ENCODE measurements around the gene PAPOLG. TPM values are rescaled to one million over a fixed set of nuclear protein-coding genes. Genes with fewer than 3 reads are reported as not detected.

PAPOLG gene
- total and polyA plus RNA-seq, 8 donors = 2.9 to 18.2 (median 4.9) TPM

GRCh38 chr2:60728855-60729254 is 27.2 kb upstream of the PAPOLG start:
- Histone ChIP-seq H3K9me3 (peaks cover 0 to 8% (median 0%) of the 10 kb centered on the region in 4 donors), H3K27me3 (no peaks in the 10 kb centered on the region), H3K36me3 (no peaks in the 10 kb centered on the region), H3K4me3 (no peak overlapping the region), H3K27ac (no peak overlapping the region), H3K4me1 (no peaks in the 10 kb centered on the region)
- WGBS, 5 donors = 83 to 94% (median 89%) methylated on average over 5 of the region's 5 CpGs
- intact Hi-C loops (cut with DNase I; ENCODE audit: low total_unique reads) = no loop called here
- no peak for DNase-seq
- TF ChIP-seq EP300 (IDR thresholded peaks at IDR 0.05) (no peak), POLR2A (IDR thresholded peaks at IDR 0.05) (no peak), POLR2AphosphoS5 (IDR thresholded peaks at IDR 0.05) (no peak)
- TF ChIP-seq, protein P1, sequence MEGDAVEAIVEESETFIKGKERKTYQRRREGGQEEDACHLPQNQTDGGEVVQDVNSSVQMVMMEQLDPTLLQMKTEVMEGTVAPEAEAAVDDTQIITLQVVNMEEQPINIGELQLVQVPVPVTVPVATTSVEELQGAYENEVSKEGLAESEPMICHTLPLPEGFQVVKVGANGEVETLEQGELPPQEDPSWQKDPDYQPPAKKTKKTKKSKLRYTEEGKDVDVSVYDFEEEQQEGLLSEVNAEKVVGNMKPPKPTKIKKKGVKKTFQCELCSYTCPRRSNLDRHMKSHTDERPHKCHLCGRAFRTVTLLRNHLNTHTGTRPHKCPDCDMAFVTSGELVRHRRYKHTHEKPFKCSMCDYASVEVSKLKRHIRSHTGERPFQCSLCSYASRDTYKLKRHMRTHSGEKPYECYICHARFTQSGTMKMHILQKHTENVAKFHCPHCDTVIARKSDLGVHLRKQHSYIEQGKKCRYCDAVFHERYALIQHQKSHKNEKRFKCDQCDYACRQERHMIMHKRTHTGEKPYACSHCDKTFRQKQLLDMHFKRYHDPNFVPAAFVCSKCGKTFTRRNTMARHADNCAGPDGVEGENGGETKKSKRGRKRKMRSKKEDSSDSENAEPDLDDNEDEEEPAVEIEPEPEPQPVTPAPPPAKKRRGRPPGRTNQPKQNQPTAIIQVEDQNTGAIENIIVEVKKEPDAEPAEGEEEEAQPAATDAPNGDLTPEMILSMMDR (IDR thresholded peaks at IDR 0.05) = no peak

GRCh38 chr2:60735496-60736250 is 20.4 kb upstream of the PAPOLG start:
- peak in 1 of 2 donors; percentile 48 for DNase-seq
- Histone ChIP-seq H3K4me3 (peak overlapping the region; percentile 35 to 46 (median 41)), H3K27me3 (peaks cover 0 to 49% (median 16%) of the 10 kb centered on the region in 3 donors), H3K36me3 (no peaks in the 10 kb centered on the region), H3K27ac (no peak overlapping the region), H3K9me3 (no peaks in the 10 kb centered on the region), H3K4me1 (peaks cover 0 to 12% (median 6%) of the 10 kb centered on the region in 4 donors)
- intact Hi-C loops (cut with DNase I; ENCODE audit: low total_unique reads) = no loop called here
- TF ChIP-seq EP300 (IDR thresholded peaks at IDR 0.05) = no peak
- no peak for TF ChIP-seq POLR2AphosphoS5 (IDR thresholded peaks at IDR 0.05)
- TF ChIP-seq POLR2A (IDR thresholded peaks at IDR 0.05) = no peak
- TF ChIP-seq, protein P1 (IDR thresholded peaks at IDR 0.05) = no peak
- WGBS, 5 donors = 1 to 4% (median 1%) methylated on average over 24 to 46 of the region's 46 CpGs

DNA sequence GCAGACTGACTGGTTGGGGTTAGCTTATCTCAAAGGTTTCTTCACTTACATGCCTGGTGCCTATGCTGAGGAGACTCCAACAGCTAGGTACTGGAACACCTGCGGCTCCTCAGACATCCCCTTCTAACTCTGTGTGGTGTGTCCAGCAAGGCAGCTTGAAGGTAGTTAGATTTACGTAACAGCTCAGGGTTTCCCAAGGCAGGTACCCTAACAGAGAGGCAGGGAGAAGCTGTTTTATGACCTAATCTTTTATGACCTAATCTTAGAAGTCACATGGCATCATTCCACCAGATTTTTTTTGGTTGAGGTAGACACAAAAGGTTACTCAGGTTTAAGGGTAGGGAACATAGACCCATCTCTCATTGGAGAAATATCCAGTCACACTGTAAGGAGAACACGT is 17.4 kb upstream of the PAPOLG start:
- Histone ChIP-seq H3K27me3 (peaks cover 0 to 49% (median 16%) of the 10 kb centered on the region in 3 donors), H3K36me3 (no peaks in the 10 kb centered on the region), H3K27ac (no peak overlapping the region), H3K4me1 (peaks cover 0 to 12% (median 6%) of the 10 kb centered on the region in 4 donors), H3K4me3 (no peak overlapping the region), H3K9me3 (no peaks in the 10 kb centered on the region)
- 90 to 95% (median 92%) methylated on average over 3 of the region's 3 CpGs for WGBS, 5 donors
- DNase-seq = no peak
- TF ChIP-seq POLR2A (IDR thresholded peaks at IDR 0.05) (no peak), POLR2AphosphoS5 (IDR thresholded peaks at IDR 0.05) (no peak), EP300 (IDR thresholded peaks at IDR 0.05) (no peak)
- TF ChIP-seq, protein P1 (IDR thresholded peaks at IDR 0.05) = no peak
- intact Hi-C loops (cut with DNase I; ENCODE audit: low total_unique reads) = no loop called here

DNA sequence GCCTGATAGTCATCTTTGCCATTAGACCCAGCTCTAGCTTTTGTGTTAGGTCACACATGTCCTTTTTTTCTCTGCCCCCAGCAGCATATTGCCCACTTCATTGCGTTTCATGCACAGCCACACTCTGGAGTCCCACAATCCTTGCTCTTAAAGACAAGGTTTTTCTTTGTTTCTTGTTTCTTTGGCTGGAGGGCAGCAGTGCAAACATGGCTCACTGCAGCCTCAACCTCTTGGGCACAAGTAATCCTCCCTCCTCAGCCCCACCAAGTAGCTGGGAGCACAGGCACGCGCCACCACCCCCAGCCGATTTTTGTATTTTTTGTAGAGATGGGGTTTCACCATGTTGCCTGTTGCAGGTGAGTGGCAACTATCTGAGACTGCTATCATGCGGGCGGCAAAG is 16.9 kb upstream of the PAPOLG start:
- no peaks in the 10 kb centered on the region for H3K9me3 ChIP-seq
- H3K27ac ChIP-seq = no peak overlapping the region
- H3K4me1 ChIP-seq = peaks cover 0 to 12% (median 6%) of the 10 kb centered on the region in 4 donors
- H3K4me3 ChIP-seq = no peak overlapping the region
- H3K36me3 ChIP-seq = no peaks in the 10 kb centered on the region
- 72 to 94% (median 87%) methylated on average over 6 of the region's 6 CpGs for WGBS, 5 donors
- intact Hi-C loops (cut with DNase I; ENCODE audit: low total_unique reads) = no loop called here
- TF ChIP-seq EP300 (IDR thresholded peaks at IDR 0.05) = no peak
- no peak for TF ChIP-seq POLR2A (IDR thresholded peaks at IDR 0.05)
- TF ChIP-seq, protein P1 (IDR thresholded peaks at IDR 0.05) = no peak
- TF ChIP-seq POLR2AphosphoS5 (IDR thresholded peaks at IDR 0.05) = no peak
- peaks cover 0 to 49% (median 16%) of the 10 kb centered on the region in 3 donors for H3K27me3 ChIP-seq
- no peak for DNase-seq

Data from stomach (tissue), 9 donors.